Activated gamma-delta T cell treated with anti-CD3 and anti-CD28 coated beads, Interleukin-2, amount 50 U/mL, for 16 hours (primary cell): ENCODE results near the gene FHL5.
"Not testable (repeated sequence)": the region's sequence is repeated elsewhere in the genome, so short reads cannot be mapped to it uniquely, and the experiment has no call there.

Experiments used
- DNase-seq: peaks from one replicate; pipeline ENCODE4 v3.0.0-alpha.2; 2020; ENCODE audit warnings: low read depth

FHL5 gene

GRCh38 chr6:96610019-96610418 lies 47.1 kb downstream of the FHL5 start:
- DNase-seq, result no peak

GRCh38 chr6:96611342-96611991 lies 48.5 kb downstream of the FHL5 start:
- DNase-seq, result no peak

- DNase-seq, result no peak
These were observed 50.5 kb downstream of the FHL5 start for GRCh38 chr6:96613291-96613999.

GRCh38 chr6:96620851-96621250 lies 57.9 kb downstream of the FHL5 start:
- DNase-seq, result no peak

GRCh38 chr6:96621983-96622382 lies 59.1 kb downstream of the FHL5 start:
- DNase-seq, result no peak

- no peak for DNase-seq
These were observed 62.0 kb downstream of the FHL5 start for GRCh38 chr6:96624957-96625356.

GRCh38 chr6:96626759-96627364 lies 63.9 kb downstream of the FHL5 start:
- DNase-seq, result no peak

GRCh38 chr6:96631248-96631647 lies 68.3 kb downstream of the FHL5 start:
- no peak for DNase-seq

- not testable (repeated sequence) for DNase-seq
These were observed 75.1 kb downstream of the FHL5 start for GRCh38 chr6:96637979-96638378.

- DNase-seq, result no peak
These were observed 82.2 kb downstream of the FHL5 start for GRCh38 chr6:96645106-96645505.

GRCh38 chr6:96649926-96650325 lies 87.0 kb downstream of the FHL5 start:
- DNase-seq, result no peak

GRCh38 chr6:96651816-96652215 lies 88.9 kb downstream of the FHL5 start:
- DNase-seq, result no peak

GRCh38 chr6:96652552-96652951 lies 89.6 kb downstream of the FHL5 start:
- no peak for DNase-seq

- no peak for DNase-seq
These were observed 90.3 kb downstream of the FHL5 start for GRCh38 chr6:96653181-96653580.

GRCh38 chr6:96656567-96656966 lies 93.6 kb downstream of the FHL5 start:
- DNase-seq, result no peak

- DNase-seq, result no peak
These were observed 94.4 kb downstream of the FHL5 start for GRCh38 chr6:96657344-96657743.

- no peak for DNase-seq
These were observed 96.3 kb downstream of the FHL5 start for GRCh38 chr6:96659084-96659845.
